B cell (primary cell): ENCODE data around the gene TPSB2.

ENCODE experiments used
- CTCF ChIP-seq: fragments of 200-600 bp; IDR thresholded peaks from one replicate; pipeline ENCODE4 v1.8.0; 2022; ENCODE audit warnings: antibody characterized with exemption, mild to moderate bottlenecking
- EZH2 ChIP-seq: IDR thresholded peaks from 2 replicates; pipeline ENCODE4 v1.6.1; 2012; ENCODE audit warnings: borderline replicate concordance, low read depth, mild to moderate bottlenecking, moderate library complexity, low read length; ENCODE audit not compliant: insufficient read depth, poor library complexity, severe bottlenecking

- TF ChIP-seq CTCF (no peak), EZH2 (no peak)
Observed at GRCh38 chr16:1193143-1193824, 36.7 kb downstream of the TPSB2 start.
